Cerebellar nuclear complex (tissue), 1 donor: ENCODE measurements around the gene PPP1R3G.
"Not testable (repeated sequence)": the region's sequence is repeated elsewhere in the genome, so short reads cannot be mapped to it uniquely, and the experiment has no call there.

Source experiments
- DNase-seq, 2 experiments: peaks; one replicate each; lab custom pipeline; 2025; lab: John Stamatoyannopoulos, UW

The PPP1R3G gene

GRCh38 chr6:5084781-5085647, at the start of gene PPP1R3G:
TSS of gene PPP1R3G (plus strand) at chr6:5085341. CDS start at chr6:5085486, 145 bp downstream.
- no peak for DNase-seq

- DNase-seq, result no peak
Measured at GRCh38 chr6:5036269-5036668, 48.9 kb upstream of the PPP1R3G start.

GRCh38 chr6:5041955-5042354, 43.2 kb upstream of the PPP1R3G start:
- DNase-seq, result no peak

- no peak for DNase-seq
Measured at GRCh38 chr6:5042436-5042835, 42.7 kb upstream of the PPP1R3G start.

GRCh38 chr6:5044866-5045265, 40.3 kb upstream of the PPP1R3G start:
- no peak for DNase-seq

GRCh38 chr6:5045416-5045815, 39.7 kb upstream of the PPP1R3G start:
- DNase-seq, result no peak

- no peak for DNase-seq
Measured at GRCh38 chr6:5046430-5046829, 38.7 kb upstream of the PPP1R3G start.

- DNase-seq, result no peak
Measured at GRCh38 chr6:5050009-5050408, 35.1 kb upstream of the PPP1R3G start.

- DNase-seq, result no peak
Measured at GRCh38 chr6:5051394-5051793, 33.7 kb upstream of the PPP1R3G start.

- DNase-seq, result no peak
Measured at GRCh38 chr6:5053038-5053437, 32.1 kb upstream of the PPP1R3G start.

- DNase-seq, result no peak
Measured at GRCh38 chr6:5053864-5054244, 31.3 kb upstream of the PPP1R3G start.

GRCh38 chr6:5054245-5054873, 30.8 kb upstream of the PPP1R3G start:
- DNase-seq, result no peak

GRCh38 chr6:5055118-5055517, 30.0 kb upstream of the PPP1R3G start:
- no peak for DNase-seq

GRCh38 chr6:5058254-5058653, 26.9 kb upstream of the PPP1R3G start:
- DNase-seq, result no peak

- no peak for DNase-seq
Measured at GRCh38 chr6:5059036-5059896, 25.9 kb upstream of the PPP1R3G start.

- DNase-seq, result not testable (repeated sequence)
Measured at GRCh38 chr6:5060439-5060838, 24.7 kb upstream of the PPP1R3G start.

- DNase-seq, result no peak
Measured at GRCh38 chr6:5061152-5061551, 24.0 kb upstream of the PPP1R3G start.

GRCh38 chr6:5063617-5064016, 21.5 kb upstream of the PPP1R3G start:
- no peak for DNase-seq

GRCh38 chr6:5066456-5067093, 18.6 kb upstream of the PPP1R3G start:
- no peak for DNase-seq

GRCh38 chr6:5067305-5067704, 17.8 kb upstream of the PPP1R3G start:
- DNase-seq, result no peak

GRCh38 chr6:5068153-5068751, 16.9 kb upstream of the PPP1R3G start:
- no peak for DNase-seq

GRCh38 chr6:5071216-5071615, 13.9 kb upstream of the PPP1R3G start:
- DNase-seq, result no peak
